ENCODE data around the gene ADRA2A. TPM values are rescaled to one million over a fixed set of nuclear protein-coding genes. Genes with fewer than 3 reads are reported as not detected.

The ADRA2A gene
- total RNA-seq, 1 donor from 2014 or later: 14.2 TPM

GRCh38 chr10:111103196-111103840 is 26.5 kb downstream of the ADRA2A start:
- Histone ChIP-seq H3K36me3 (no peaks in the 10 kb centered on the region), H3K27me3 (no peaks in the 10 kb centered on the region), H3K9me3 (no peaks in the 10 kb centered on the region), H3K4me1 (no peaks in the 10 kb centered on the region), H3K4me3 (no peak overlapping the region), H3K27ac (no peak overlapping the region)
- TF ChIP-seq POLR2AphosphoS5 (IDR thresholded peaks at IDR 0.05; ENCODE audit: insufficient read depth in 1 of 2, low read depth in 1 of 2): no peak
- TF ChIP-seq POLR2A (IDR thresholded peaks at IDR 0.05): no peak
- TF ChIP-seq CTCF (IDR thresholded peaks at IDR 0.05): no peak
- DNase-seq (ENCODE audit: extremely low spot score in 2 of 2): no peak
- intact Hi-C loops (cut with DNase I): no loop called here

GRCh38 chr10:111104811-111105210 is 28.0 kb downstream of the ADRA2A start:
- H3K4me1 ChIP-seq: no peaks in the 10 kb centered on the region
- no peak overlapping the region for H3K4me3 ChIP-seq
- no peak for DNase-seq (ENCODE audit: extremely low spot score in 2 of 2)
- H3K27ac ChIP-seq: no peak overlapping the region
- H3K27me3 ChIP-seq: no peaks in the 10 kb centered on the region
- no peaks in the 10 kb centered on the region for H3K9me3 ChIP-seq
- no peak for TF ChIP-seq CTCF (IDR thresholded peaks at IDR 0.05)
- no peak for TF ChIP-seq POLR2AphosphoS5 (IDR thresholded peaks at IDR 0.05; ENCODE audit: insufficient read depth in 1 of 2, low read depth in 1 of 2)
- TF ChIP-seq POLR2A (IDR thresholded peaks at IDR 0.05): no peak
- intact Hi-C loops (cut with DNase I): no loop called here
- no peaks in the 10 kb centered on the region for H3K36me3 ChIP-seq

- intact Hi-C loops (cut with DNase I): no loop called here
- Histone ChIP-seq H3K36me3 (no peaks in the 10 kb centered on the region), H3K27ac (no peak overlapping the region), H3K4me3 (no peak overlapping the region), H3K4me1 (no peaks in the 10 kb centered on the region), H3K9me3 (no peaks in the 10 kb centered on the region), H3K27me3 (no peaks in the 10 kb centered on the region)
- DNase-seq (ENCODE audit: extremely low spot score in 2 of 2): no peak
- TF ChIP-seq CTCF (IDR thresholded peaks at IDR 0.05) (no peak), POLR2A (IDR thresholded peaks at IDR 0.05) (no peak), POLR2AphosphoS5 (IDR thresholded peaks at IDR 0.05; ENCODE audit: insufficient read depth in 1 of 2, low read depth in 1 of 2) (no peak)
These were observed 29.3 kb downstream of the ADRA2A start for GRCh38 chr10:111106081-111106480.

- intact Hi-C loops (cut with DNase I): no loop called here
- TF ChIP-seq POLR2A (IDR thresholded peaks at IDR 0.05) (no peak), POLR2AphosphoS5 (IDR thresholded peaks at IDR 0.05; ENCODE audit: insufficient read depth in 1 of 2, low read depth in 1 of 2) (no peak), CTCF (IDR thresholded peaks at IDR 0.05) (no peak)
- H3K27ac ChIP-seq: no peak overlapping the region
- no peaks in the 10 kb centered on the region for H3K27me3 ChIP-seq
- H3K36me3 ChIP-seq: no peaks in the 10 kb centered on the region
- H3K9me3 ChIP-seq: no peaks in the 10 kb centered on the region
- no peak overlapping the region for H3K4me3 ChIP-seq
- no peak for DNase-seq (ENCODE audit: extremely low spot score in 2 of 2)
- no peaks in the 10 kb centered on the region for H3K4me1 ChIP-seq
These were observed 30.2 kb downstream of the ADRA2A start for GRCh38 chr10:111107023-111107422.

GRCh38 chr10:111107846-111108245 is 31.0 kb downstream of the ADRA2A start:
- no peaks in the 10 kb centered on the region for H3K27me3 ChIP-seq
- no peaks in the 10 kb centered on the region for H3K9me3 ChIP-seq
- no peaks in the 10 kb centered on the region for H3K4me1 ChIP-seq
- H3K27ac ChIP-seq: no peak overlapping the region
- intact Hi-C loops (cut with DNase I): no loop called here
- H3K36me3 ChIP-seq: no peaks in the 10 kb centered on the region
- TF ChIP-seq POLR2A (IDR thresholded peaks at IDR 0.05) (no peak), CTCF (IDR thresholded peaks at IDR 0.05) (no peak), POLR2AphosphoS5 (IDR thresholded peaks at IDR 0.05; ENCODE audit: insufficient read depth in 1 of 2, low read depth in 1 of 2) (no peak)
- no peak for DNase-seq (ENCODE audit: extremely low spot score in 2 of 2)
- H3K4me3 ChIP-seq: no peak overlapping the region

All from vagina (tissue), 2 donors.